IgD-negative memory B cell (primary cell): Measurements from ENCODE around the gene EMILIN3. TPM values are rescaled to one million over a fixed set of nuclear protein-coding genes. Genes with fewer than 3 reads are reported as not detected.

ENCODE experiments used
- H3K27ac Mint-ChIP-seq, 3 donors: one replicate each; pipeline ENCODE4 v1.8.0; 2020 to 2022; ENCODE audit warnings: mild to moderate bottlenecking in 3 of 3, mixed read lengths in 3 of 3, moderate library complexity in 1 of 3
- H3K27me3 Mint-ChIP-seq: one replicate; pipeline ENCODE4 v1.8.0; 2021; ENCODE audit warnings: mixed read lengths
- H3K36me3 Mint-ChIP-seq: one replicate; pipeline ENCODE4 v1.8.0; 2020; ENCODE audit warnings: mild to moderate bottlenecking, mixed read lengths
- H3K4me1 Mint-ChIP-seq, 3 donors: one replicate each; pipeline ENCODE4 v1.8.0; 2020 to 2022; ENCODE audit warnings: mixed read lengths in 3 of 3, mild to moderate bottlenecking in 1 of 3
- H3K4me3 Mint-ChIP-seq, 4 donors: one replicate each; pipeline ENCODE4 v1.8.0; 2020 to 2022; ENCODE audit warnings: mild to moderate bottlenecking in 4 of 4, mixed read lengths in 4 of 4, moderate library complexity in 3 of 4
- H3K9me3 Mint-ChIP-seq, 3 donors: one replicate each; pipeline ENCODE4 v1.8.0; 2020 to 2021; ENCODE audit warnings: mixed read lengths in 3 of 3, mild to moderate bottlenecking in 1 of 3
- polyA plus RNA-seq: library from polyadenylated mRNA; unstranded; fragments of 300-500 nt; fragmentation: Illumina TruSeq; gene quantifications from one replicate; pipeline ENCODE4 v1.2.3, GENCODE V29; 2021

Gene EMILIN3
- polyA plus RNA-seq, 1 donor from 2014 or later: not detected

- Mint-ChIP-seq H3K27me3 (no peaks in the 10 kb centered on the region), H3K4me3 (no peak overlapping the region), H3K9me3 (no peaks in the 10 kb centered on the region), H3K36me3 (peaks cover 1% of the 10 kb centered on the region), H3K4me1 (peaks cover 0 to 2% (median 0%) of the 10 kb centered on the region in 3 donors), H3K27ac (no peak overlapping the region)
These were observed 16.7 kb downstream of the EMILIN3 start for GRCh38 chr20:41349943-41350342.

DNA sequence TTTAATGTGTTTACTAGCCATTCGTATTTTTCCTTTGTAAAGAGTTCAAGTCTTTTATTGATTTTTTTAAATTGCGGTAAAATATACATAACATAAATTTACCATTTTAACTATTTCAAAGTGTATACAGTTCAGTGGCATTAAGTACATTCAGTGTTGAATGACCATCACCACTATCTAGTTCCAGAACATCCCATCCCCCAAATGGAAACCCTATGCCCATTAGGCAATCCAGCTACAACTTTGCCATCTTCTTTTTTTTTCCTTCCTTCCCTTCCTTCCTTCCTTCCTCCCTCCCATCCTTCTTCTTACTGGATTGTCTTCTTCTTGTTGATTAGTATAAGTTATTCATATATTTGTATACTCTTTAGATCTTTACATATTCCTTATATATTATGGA, 17.4 kb downstream of the EMILIN3 start:
- Mint-ChIP-seq H3K27me3 (no peaks in the 10 kb centered on the region), H3K27ac (no peak overlapping the region), H3K36me3 (peaks cover 1% of the 10 kb centered on the region), H3K9me3 (no peaks in the 10 kb centered on the region), H3K4me3 (no peak overlapping the region), H3K4me1 (peaks cover 0 to 2% (median 0%) of the 10 kb centered on the region in 3 donors)

DNA sequence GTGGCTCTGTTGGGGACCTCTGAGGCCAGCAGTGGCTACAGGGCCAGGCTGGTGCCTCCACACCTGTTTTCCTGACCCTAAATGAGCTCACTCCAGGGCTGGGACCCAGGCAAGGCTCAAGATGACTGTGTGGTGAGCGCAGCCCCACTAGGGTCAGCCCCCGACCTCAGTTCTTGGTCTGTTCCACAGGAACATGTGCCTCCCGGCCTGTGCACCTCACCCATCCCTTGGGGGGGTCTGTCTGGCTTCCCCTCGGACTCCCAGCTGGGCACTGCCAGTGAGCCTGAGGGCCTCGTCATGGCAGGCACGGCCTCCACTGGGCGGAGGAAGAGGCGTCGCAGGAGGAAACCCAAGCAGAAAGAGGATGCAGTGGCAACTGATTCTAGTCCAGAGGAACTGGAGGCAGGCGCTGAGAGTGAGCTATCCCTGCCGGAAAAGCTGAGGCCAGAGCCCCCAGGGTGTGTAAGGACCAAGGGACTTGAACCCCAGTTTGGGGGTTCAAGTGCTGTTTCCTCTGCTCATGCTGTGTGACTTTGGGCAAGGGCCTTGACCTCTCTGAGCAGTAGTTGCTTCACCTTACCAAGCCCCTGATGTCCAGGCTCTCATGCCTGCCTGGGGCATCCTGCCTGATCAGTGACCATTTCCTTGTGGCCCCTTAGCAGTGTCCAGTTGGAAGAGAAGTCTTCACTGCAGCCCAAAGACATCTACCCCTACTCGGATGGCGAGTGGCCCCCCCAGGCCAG, 18.0 kb downstream of the EMILIN3 start:
- Mint-ChIP-seq H3K27me3 (no peaks in the 10 kb centered on the region), H3K36me3 (peaks cover 1% of the 10 kb centered on the region), H3K9me3 (no peaks in the 10 kb centered on the region), H3K4me1 (peaks cover 0 to 2% (median 0%) of the 10 kb centered on the region in 3 donors), H3K4me3 (no peak overlapping the region), H3K27ac (no peak overlapping the region)

DNA sequence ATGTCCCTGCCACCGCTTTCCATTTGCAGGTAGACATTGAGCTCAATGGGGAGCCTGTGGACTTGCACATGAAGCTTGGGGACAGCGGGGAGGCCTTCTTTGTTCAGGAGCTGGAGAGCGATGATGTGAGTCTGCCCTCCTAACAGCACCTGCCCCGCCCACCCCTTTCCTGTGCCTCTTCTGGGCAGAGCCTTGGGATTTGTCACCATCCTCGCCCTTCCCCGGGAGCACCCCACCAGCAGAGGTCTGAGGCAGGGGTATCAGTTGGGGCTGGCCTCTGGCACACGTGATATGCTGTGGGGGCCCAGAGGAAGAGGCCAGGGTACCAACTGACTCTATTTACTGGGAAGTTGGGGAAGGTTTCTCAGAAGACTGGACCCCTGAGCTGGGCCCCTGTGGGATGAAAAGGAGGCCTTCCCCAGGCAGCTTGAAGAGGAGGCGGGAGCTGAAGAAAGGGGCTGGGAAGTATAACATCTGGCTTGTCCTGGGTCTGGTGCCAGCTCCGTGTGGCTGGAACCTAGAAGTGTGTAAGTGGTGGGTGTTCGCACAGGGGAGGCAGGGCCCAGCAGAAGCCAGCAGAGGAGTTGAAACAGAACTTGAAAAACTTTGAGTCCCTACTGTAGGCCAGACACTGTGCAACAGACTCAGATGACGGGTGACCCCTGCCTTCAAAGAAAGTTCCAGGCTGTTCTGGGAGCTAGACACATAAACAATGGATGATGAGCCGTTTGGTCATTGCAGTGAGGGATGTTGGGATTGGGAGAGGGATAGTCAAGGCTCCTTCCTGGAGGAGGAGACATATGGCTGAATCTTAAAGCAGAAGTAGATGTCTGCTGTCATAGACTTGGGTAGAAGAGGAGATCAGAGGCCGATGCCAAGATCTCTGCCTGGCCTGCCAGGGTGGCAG, 18.8 kb downstream of the EMILIN3 start:
- H3K27ac Mint-ChIP-seq: no peak overlapping the region

DNA sequence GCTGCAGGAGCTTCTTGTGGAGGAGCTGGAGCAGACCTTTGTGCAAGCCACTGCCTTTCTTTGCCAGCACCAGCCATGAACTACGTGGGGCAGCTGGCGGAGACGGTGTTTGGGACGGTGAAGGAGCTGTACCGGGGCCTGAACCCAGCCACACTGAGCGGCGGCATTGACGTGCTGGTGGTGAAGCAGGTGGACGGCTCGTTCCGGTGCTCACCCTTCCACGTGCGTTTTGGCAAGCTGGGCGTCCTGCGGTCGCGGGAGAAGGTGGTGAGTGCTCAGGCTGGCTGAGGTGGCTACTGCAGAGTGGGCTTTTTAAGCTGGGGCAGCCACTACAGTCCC, 20.9 kb downstream of the EMILIN3 start:
- Mint-ChIP-seq H3K4me1 (peaks cover 0 to 2% (median 0%) of the 10 kb centered on the region in 3 donors), H3K27ac (no peak overlapping the region), H3K36me3 (peaks cover 1% of the 10 kb centered on the region), H3K27me3 (no peaks in the 10 kb centered on the region), H3K4me3 (no peak overlapping the region), H3K9me3 (no peaks in the 10 kb centered on the region)

More for the DNA sequence above, 18.8 kb downstream of the EMILIN3 start:
- Mint-ChIP-seq H3K9me3 (no peaks in the 10 kb centered on the region), H3K36me3 (peaks cover 1% of the 10 kb centered on the region), H3K27me3 (no peaks in the 10 kb centered on the region), H3K4me3 (no peak overlapping the region), H3K4me1 (peaks cover 0 to 2% (median 0%) of the 10 kb centered on the region in 3 donors)

- peaks cover 3% of the 10 kb centered on the region for H3K27me3 Mint-ChIP-seq
- peaks cover 1% of the 10 kb centered on the region for H3K36me3 Mint-ChIP-seq
- no peaks in the 10 kb centered on the region for H3K9me3 Mint-ChIP-seq
- H3K4me3 Mint-ChIP-seq: no peak overlapping the region
- no peak overlapping the region for H3K27ac Mint-ChIP-seq
- peaks cover 3% of the 10 kb centered on the region in 3 donors for H3K4me1 Mint-ChIP-seq
These were observed 21.5 kb downstream of the EMILIN3 start for GRCh38 chr20:41344938-41345728.

- Mint-ChIP-seq H3K9me3 (no peaks in the 10 kb centered on the region), H3K4me1 (peaks cover 5 to 9% (median 5%) of the 10 kb centered on the region in 3 donors), H3K36me3 (peaks cover 1% of the 10 kb centered on the region), H3K4me3 (no peak overlapping the region), H3K27ac (no peak overlapping the region), H3K27me3 (peaks cover 8% of the 10 kb centered on the region)
These were observed 22.1 kb downstream of the EMILIN3 start for GRCh38 chr20:41344477-41344876.

- H3K36me3 Mint-ChIP-seq: no peaks in the 10 kb centered on the region
- peak overlapping the region in 1 of 3 donors; percentile 50 for H3K27ac Mint-ChIP-seq
- H3K4me3 Mint-ChIP-seq: peak overlapping the region in 1 of 4 donors; percentile 15
- peaks cover 5 to 10% (median 5%) of the 10 kb centered on the region in 3 donors for H3K4me1 Mint-ChIP-seq
- H3K9me3 Mint-ChIP-seq: no peaks in the 10 kb centered on the region
- peaks cover 12% of the 10 kb centered on the region for H3K27me3 Mint-ChIP-seq
These were observed 23.8 kb downstream of the EMILIN3 start for GRCh38 chr20:41342474-41343464.

DNA sequence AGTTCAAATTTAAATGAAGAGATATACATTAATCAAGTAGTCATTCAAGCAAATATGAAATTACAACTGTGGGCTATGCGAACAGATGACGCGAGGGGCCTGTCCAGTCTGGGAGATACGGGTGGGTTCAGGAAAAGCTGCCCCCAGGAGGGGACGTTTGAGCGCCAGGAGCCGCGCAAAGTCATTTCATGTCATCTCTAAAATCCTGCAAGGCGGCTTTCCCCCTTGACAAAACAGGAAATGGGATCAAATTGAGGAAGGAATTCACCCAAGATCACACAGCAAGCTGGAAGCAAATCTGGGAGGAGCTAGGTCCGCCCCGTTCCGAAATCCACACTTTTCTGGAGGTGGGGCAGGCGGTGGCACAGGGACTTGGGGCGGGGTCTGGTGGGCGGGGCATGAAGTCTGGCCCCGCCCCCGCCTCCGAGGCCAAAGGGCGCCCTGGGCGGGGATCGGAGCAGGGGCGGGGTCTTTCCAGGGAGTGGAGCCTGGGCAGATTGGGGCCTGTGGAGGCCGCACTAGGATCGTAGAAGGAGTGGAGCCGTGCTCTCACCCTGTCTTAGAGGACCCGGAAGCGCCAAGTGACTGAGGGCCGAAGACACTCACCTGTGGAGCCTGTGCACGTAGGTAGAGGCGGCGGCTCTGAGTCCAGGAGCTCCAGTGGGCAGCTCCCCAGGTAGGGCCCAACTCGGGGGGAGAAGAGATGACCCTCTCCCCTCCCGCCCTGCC, 26.1 kb downstream of the EMILIN3 start, which contains the start of gene LPIN3:
Gene LPIN3, plus strand, starts transcription at position 495 of the 729 bp plus-strand sequence. CDS start 4,983 bp downstream, outside the sequence.
- Mint-ChIP-seq H3K27ac (peak within 1 kb of the TSS in 2 of 3 donors; percentile 14 to 95), H3K4me3 (peak within 1 kb of the TSS; percentile 73 to 92 (median 83)), H3K4me1 (peaks cover 5 to 10% (median 5%) of the 10 kb centered on the region in 3 donors), H3K36me3 (no peaks in the 10 kb centered on the region), H3K9me3 (no peaks in the 10 kb centered on the region), H3K27me3 (peaks cover 17% of the 10 kb centered on the region)

- Mint-ChIP-seq H3K27ac (peak overlapping the region in 2 of 3 donors; percentile 14 to 95), H3K36me3 (peaks cover 2% of the 10 kb centered on the region), H3K9me3 (no peaks in the 10 kb centered on the region), H3K27me3 (peaks cover 17% of the 10 kb centered on the region), H3K4me3 (peak overlapping the region; percentile 73 to 92 (median 83)), H3K4me1 (peaks cover 5 to 10% (median 5%) of the 10 kb centered on the region in 3 donors)
These were observed 26.7 kb downstream of the EMILIN3 start for GRCh38 chr20:41339957-41340326.

DNA sequence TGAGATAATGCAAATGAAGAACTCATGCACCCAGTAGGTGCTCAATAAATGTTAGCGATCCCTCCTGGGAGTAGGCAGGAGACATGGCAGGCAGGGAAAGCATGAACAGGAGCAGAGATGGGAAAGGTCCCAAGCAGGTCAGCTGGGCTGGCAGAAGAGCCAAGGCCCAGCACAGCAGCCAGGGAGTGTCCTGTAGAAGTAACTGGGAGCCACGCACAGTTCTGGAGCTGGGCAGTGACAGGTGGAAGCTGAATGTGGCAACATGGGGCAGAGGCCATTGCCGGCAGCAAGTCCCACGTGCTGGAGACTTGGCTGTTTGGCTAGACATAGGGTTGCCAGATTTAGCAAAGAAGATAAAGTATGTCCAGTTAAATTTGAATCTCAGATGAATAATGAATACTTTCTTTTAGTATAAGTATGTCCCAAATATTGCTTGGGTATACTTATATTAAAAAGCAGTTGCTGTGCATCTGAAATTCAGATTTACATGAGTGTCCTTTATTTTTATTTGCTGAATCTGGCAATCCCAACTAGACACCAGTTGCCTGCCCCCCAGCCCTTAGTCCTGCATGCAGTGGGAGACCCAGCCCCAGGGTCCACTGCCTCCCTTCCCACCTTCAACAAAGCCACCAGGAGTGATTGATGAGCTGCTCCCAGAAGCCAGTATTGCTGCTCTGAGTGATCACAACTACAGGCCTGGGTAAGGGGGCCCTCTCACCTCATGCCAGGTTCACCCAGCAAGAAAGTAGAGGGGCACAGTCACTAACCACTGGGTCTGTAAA, 29.7 kb downstream of the EMILIN3 start:
- peaks cover 2% of the 10 kb centered on the region for H3K36me3 Mint-ChIP-seq
- no peak overlapping the region for H3K27ac Mint-ChIP-seq
- H3K27me3 Mint-ChIP-seq: peaks cover 18% of the 10 kb centered on the region
- H3K4me3 Mint-ChIP-seq: no peak overlapping the region
- H3K9me3 Mint-ChIP-seq: no peaks in the 10 kb centered on the region
- peaks cover 5 to 10% (median 5%) of the 10 kb centered on the region in 3 donors for H3K4me1 Mint-ChIP-seq

- Mint-ChIP-seq H3K4me3 (no peak overlapping the region), H3K27ac (no peak overlapping the region), H3K36me3 (peaks cover 2% of the 10 kb centered on the region), H3K4me1 (peaks cover 5 to 10% (median 5%) of the 10 kb centered on the region in 3 donors), H3K27me3 (peaks cover 18% of the 10 kb centered on the region), H3K9me3 (no peaks in the 10 kb centered on the region)
These were observed 31.0 kb downstream of the EMILIN3 start for GRCh38 chr20:41335591-41335990.
